HEK293T (cell line): ENCODE measurements around the gene SUSD4.

Source experiments
- CTCF ChIA-PET: fragments of 350-600 bp; formaldehyde crosslinking; extraction: SDS; loops from one replicate; lab custom pipeline; 2021; ENCODE audit warnings: antibody characterized with exemption, inconsistent platforms; lab: Yijun Ruan, JAX
- POLR2A ChIA-PET: fragments of 350-600 bp; formaldehyde crosslinking; extraction: SDS; loops from one replicate; lab custom pipeline; 2020; ENCODE audit warnings: antibody characterized with exemption, inconsistent platforms; lab: Yijun Ruan, JAX
- DNase-seq: peaks from one replicate; pipeline ENCODE4 v3.0.0; 2012; ENCODE audit warnings: mixed read lengths; ENCODE audit errors: extremely low spot score
- ARNT ChIP-seq: fragments of 450-650 bp; IDR thresholded peaks from 2 replicates; pipeline ENCODE4 v1.6.1; 2017; ENCODE audit warnings: mild to moderate bottlenecking
- BHLHE40 ChIP-seq: fragments of 450-650 bp; IDR thresholded peaks from 2 replicates; pipeline ENCODE4 v1.6.1; 2016; ENCODE audit warnings: mild to moderate bottlenecking, moderate library complexity, borderline replicate concordance
- CTBP1 ChIP-seq: fragments of 450-650 bp; IDR thresholded peaks from 2 replicates; pipeline ENCODE4 v1.6.1; 2016; ENCODE audit warnings: borderline replicate concordance
- ELF4 ChIP-seq: fragments of 450-650 bp; IDR thresholded peaks from 2 replicates; pipeline ENCODE4 v1.6.1; 2017; ENCODE audit warnings: antibody characterized with exemption
- FOXA1 ChIP-seq: fragments of 450-650 bp; IDR thresholded peaks from 2 replicates; pipeline ENCODE4 v1.6.1; 2016; ENCODE audit warnings: mild to moderate bottlenecking
- FOXK2 ChIP-seq: fragments of 450-650 bp; IDR thresholded peaks from 2 replicates; pipeline ENCODE4 v1.6.1; 2016; ENCODE audit warnings: mild to moderate bottlenecking
- FOXM1 ChIP-seq: fragments of 450-650 bp; IDR thresholded peaks from 2 replicates; pipeline ENCODE4 v1.6.1; 2017; ENCODE audit warnings: mild to moderate bottlenecking, borderline replicate concordance
- HDGF ChIP-seq: fragments of 450-650 bp; IDR thresholded peaks from 2 replicates; pipeline ENCODE4 v1.6.1; 2017; ENCODE audit warnings: antibody characterized with exemption, borderline replicate concordance
- L3MBTL2 ChIP-seq: fragments of 450-650 bp; conservative IDR thresholded peaks from 2 replicates; pipeline ENCODE4 v1.6.1; 2016; ENCODE audit warnings: mild to moderate bottlenecking
- LEF1 ChIP-seq: fragments of 450-650 bp; IDR thresholded peaks from 2 replicates; pipeline ENCODE4 v1.6.1; 2017; ENCODE audit warnings: mild to moderate bottlenecking, borderline replicate concordance
- NFRKB ChIP-seq: fragments of 450-650 bp; IDR thresholded peaks from 2 replicates; pipeline ENCODE4 v1.6.1; 2016; ENCODE audit warnings: mild to moderate bottlenecking, moderate library complexity
- PKNOX1 ChIP-seq: fragments of 450-650 bp; IDR thresholded peaks from 2 replicates; pipeline ENCODE4 v1.6.1; 2016
- SP1 ChIP-seq: fragments of 450-650 bp; IDR thresholded peaks from 2 replicates; pipeline ENCODE4 v1.6.1; 2017
- SUZ12 ChIP-seq: fragments of 450-650 bp; IDR thresholded peaks from 2 replicates; pipeline ENCODE4 v1.6.1; 2016; ENCODE audit warnings: mild to moderate bottlenecking
- TARDBP ChIP-seq: fragments of 450-650 bp; IDR thresholded peaks from 2 replicates; pipeline ENCODE4 v1.6.1; 2016
- ZNF384 ChIP-seq: fragments of 450-650 bp; IDR thresholded peaks from 2 replicates; pipeline ENCODE4 v1.6.1; 2016

The SUSD4 gene

DNA sequence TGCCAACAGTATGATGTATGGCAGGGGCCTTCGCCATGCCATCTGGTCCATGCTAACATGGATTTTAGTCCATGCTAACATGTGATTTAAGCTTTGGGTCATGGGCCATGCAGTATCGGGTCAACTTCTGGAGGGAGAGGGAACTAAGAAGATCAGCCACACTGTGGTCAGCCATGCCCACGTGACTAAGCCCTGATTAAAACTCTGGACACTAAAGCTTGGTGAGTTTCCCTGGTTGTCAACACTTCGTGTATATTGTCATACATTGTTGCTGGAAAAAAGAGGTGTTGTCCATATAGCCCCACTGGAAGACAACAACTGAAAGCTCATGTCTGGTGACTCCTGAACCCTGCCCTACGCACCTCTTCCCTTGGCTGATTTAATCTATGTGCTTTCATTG lies 90.5 kb downstream of the SUSD4 start:
- ChIA-PET POLR2A (no interaction called here), CTCF (interaction anchor here (0.9 kb wide), 1 partner anchor 132 kb away, joined by 3 read pairs; no protein-coding TSS in a partner anchor)
- DNase-seq: no peak
- TF ChIP-seq PKNOX1 (no peak), BHLHE40 (no peak), ELF4 (no peak), ARNT (no peak), SUZ12 (no peak), TARDBP (no peak), LEF1 (no peak), ZNF384 (no peak), FOXA1 (no peak), NFRKB (no peak), FOXM1 (no peak), L3MBTL2 (no peak), HDGF (no peak), SP1 (no peak), CTBP1 (no peak), FOXK2 (no peak)

- no peak for DNase-seq
- CTCF ChIA-PET: no interaction called here
- POLR2A ChIA-PET: interaction anchor here (0.7 kb wide), 1 partner anchor 148 kb away, joined by 3 read pairs; no protein-coding TSS in a partner anchor
- TF ChIP-seq L3MBTL2 (no peak), HDGF (no peak), TARDBP (no peak), NFRKB (no peak), ZNF384 (no peak), LEF1 (no peak), PKNOX1 (no peak), FOXM1 (no peak)
These were observed 92.7 kb downstream of the SUSD4 start for GRCh38 chr1:223271085-223271781.

- no peak for DNase-seq
- POLR2A ChIA-PET: no interaction called here
- TF ChIP-seq HDGF: no peak
- TF ChIP-seq L3MBTL2: no peak
- TF ChIP-seq SUZ12: no peak
- TF ChIP-seq ELF4: no peak
- TF ChIP-seq FOXK2: no peak
- no peak for TF ChIP-seq SP1
- CTCF ChIA-PET: no interaction called here
These were observed 93.8 kb downstream of the SUSD4 start for GRCh38 chr1:223270155-223270554.

- POLR2A ChIA-PET: no interaction called here
- no peak for DNase-seq
- TF ChIP-seq TARDBP (no peak), NFRKB (no peak), ARNT (no peak), FOXM1 (no peak), L3MBTL2 (no peak), BHLHE40 (no peak), FOXA1 (no peak), SP1 (no peak)
- CTCF ChIA-PET: no interaction called here
These were observed 95.0 kb downstream of the SUSD4 start for GRCh38 chr1:223269006-223269405.

DNA sequence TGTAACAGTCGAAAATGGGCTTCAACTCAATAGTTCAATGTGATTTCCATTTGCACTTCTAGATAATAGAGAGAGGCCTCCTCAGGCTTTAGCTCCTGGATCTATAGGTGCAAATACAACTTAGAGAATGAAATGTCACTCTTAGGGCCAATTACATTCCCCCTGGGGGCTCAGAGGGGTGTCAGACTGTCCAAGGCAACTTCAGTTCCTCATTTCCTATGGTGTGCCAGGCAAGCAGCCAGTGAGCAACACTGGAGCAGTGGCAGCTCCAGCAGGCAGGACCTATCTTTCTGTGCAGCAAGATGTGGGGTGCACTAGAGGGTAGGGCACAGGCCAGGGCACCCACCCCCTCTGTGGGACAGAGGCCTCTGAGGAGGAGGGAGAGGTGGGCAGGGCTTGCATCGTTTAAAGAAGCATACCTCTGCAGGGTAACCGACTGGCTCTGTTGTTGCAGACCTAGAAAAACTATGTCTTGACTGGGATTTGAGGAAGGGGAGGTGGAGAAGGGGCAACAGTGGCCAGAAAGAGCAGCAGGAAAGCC lies 97.3 kb downstream of the SUSD4 start:
- TF ChIP-seq LEF1 (no peak), HDGF (no peak), FOXA1 (no peak), FOXM1 (no peak), SP1 (no peak), TARDBP (no peak), PKNOX1 (no peak), L3MBTL2 (no peak), FOXK2 (no peak), CTBP1 (no peak), ARNT (no peak), ZNF384 (no peak), SUZ12 (no peak), BHLHE40 (no peak), NFRKB (no peak), ELF4 (no peak)
- no peak for DNase-seq
- ChIA-PET POLR2A (interaction anchor here (1.8 kb wide), 1 partner anchor 17 kb away, joined by 5 read pairs; no protein-coding TSS in a partner anchor), CTCF (interaction anchor here (0.7 kb wide), 1 partner anchor 21 kb away, joined by 3 read pairs; no protein-coding TSS in a partner anchor)

- TF ChIP-seq FOXK2: no peak
- no peak for TF ChIP-seq L3MBTL2
- TF ChIP-seq FOXA1: no peak
- TF ChIP-seq ZNF384: no peak
- TF ChIP-seq FOXM1: no peak
- TF ChIP-seq SUZ12: no peak
- no peak for TF ChIP-seq PKNOX1
- TF ChIP-seq TARDBP: no peak
- TF ChIP-seq HDGF: no peak
- no peak for TF ChIP-seq CTBP1
- no peak for TF ChIP-seq LEF1
- no peak for TF ChIP-seq NFRKB
- TF ChIP-seq ARNT: no peak
- no peak for TF ChIP-seq SP1
- TF ChIP-seq ELF4: no peak
- no peak for TF ChIP-seq BHLHE40
- DNase-seq: no peak
- ChIA-PET CTCF (no interaction called here), POLR2A (interaction anchor here (1.8 kb wide), 1 partner anchor 15 kb away, joined by 5 read pairs; no protein-coding TSS in a partner anchor)
These were observed 98.7 kb downstream of the SUSD4 start for GRCh38 chr1:223264983-223265908.
